Colonic mucosa (tissue), 4 donors: ENCODE data around the gene CEP43. TPM values are rescaled to one million over a fixed set of nuclear protein-coding genes. Genes with fewer than 3 reads are reported as not detected.

ENCODE experiments used
- DNase-seq: peaks from one replicate; pipeline ENCODE4 v3.0.0-alpha.2; 2020
- H3K27ac ChIP-seq: fragments of 200-600 bp; one replicate; pipeline ENCODE4 v1.8.0; 2021
- H3K27me3 ChIP-seq: fragments of 200-600 bp; one replicate; pipeline ENCODE4 v1.8.0; 2021
- H3K36me3 ChIP-seq: fragments of 200-600 bp; one replicate; pipeline ENCODE4 v1.8.0; 2021
- H3K4me1 ChIP-seq: fragments of 200-600 bp; one replicate; pipeline ENCODE4 v1.8.0; 2021; ENCODE audit warnings: mild to moderate bottlenecking
- H3K4me3 ChIP-seq: fragments of 200-600 bp; one replicate; pipeline ENCODE4 v1.8.0; 2021
- H3K9ac ChIP-seq, 2 donors: one replicate each; pipeline ENCODE4 v1.7.0; 2013; ENCODE audit warnings: control low read depth in 2 of 2, low read depth in 2 of 2, low read length in 2 of 2
- H3K9me3 ChIP-seq: fragments of 200-600 bp; one replicate; pipeline ENCODE4 v1.8.0; 2021
- intact Hi-C: fragments of 100-400 bp; cut with DNase I; formaldehyde crosslinking; loops from one replicate; pipeline ENCODE4 v1.14.1; 2022
- total RNA-seq, 2 donors: library from RNA; stranded (reverse); fragmentation: NEBNext Ultra II Directional in 1 of 2; extraction: Animal tissue kit (Norgen Biotek cat#: 25700) in 1 of 2; gene quantifications; one replicate each; pipeline ENCODE4 v1.2.1, GENCODE V29; 2021
- TF ChIP-seq, protein P1 (sequence below): fragments of 200-600 bp; IDR thresholded peaks from one replicate; pipeline ENCODE4 v1.8.0; 2022; ENCODE audit warnings: antibody characterized with exemption, mild to moderate bottlenecking
- donor health status: healthy.
- donor health status: DM: no; HTN: no; CAD: no.
- donor health status: DM: no; HTN: no; CAD: no.

CEP43 gene
- total RNA-seq, 2 donors from 2014 or later, result 17.3 to 23.8 TPM

DNA sequence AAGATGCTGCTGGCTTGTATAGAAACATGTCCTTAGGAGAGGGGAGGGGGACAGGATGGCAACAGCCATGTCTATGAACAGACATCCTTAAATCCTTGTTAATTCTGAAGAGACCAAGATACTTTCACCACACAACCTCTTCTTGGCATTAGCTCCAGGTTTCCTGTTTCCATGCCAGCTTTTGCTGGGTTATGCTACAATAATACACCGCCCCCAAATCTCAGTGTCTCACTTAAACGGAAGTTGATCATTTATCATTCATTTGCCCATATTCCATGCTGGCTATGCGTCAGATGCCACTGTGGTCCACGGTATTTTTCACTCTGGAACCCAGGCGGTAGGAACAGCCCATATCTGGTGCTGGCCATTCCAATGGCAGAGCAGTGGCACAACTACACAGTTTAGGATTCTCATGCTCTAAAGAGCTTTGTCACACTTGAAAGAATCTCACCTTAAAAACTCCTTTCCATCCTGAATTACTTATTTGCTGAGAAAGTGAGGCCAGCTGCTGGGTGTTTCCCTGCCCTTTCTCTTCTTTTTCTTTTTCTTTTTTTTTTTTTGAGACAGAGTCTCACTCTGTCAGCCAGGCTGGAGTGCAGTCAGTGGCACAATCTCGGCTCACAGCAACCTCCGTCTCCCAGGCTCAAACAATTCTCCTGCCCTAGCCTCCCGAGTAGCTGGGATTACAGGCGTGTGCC is 39.1 kb upstream of the CEP43 start:
- intact Hi-C loops, result loop anchor here (5.0 kb wide), 1 partner anchor 37 kb away; the partner anchor contains the start of gene CEP43
- DNase-seq, result no peak
- no peaks in the 10 kb centered on the region for H3K36me3 ChIP-seq
- no peak overlapping the region for H3K9ac ChIP-seq
- H3K4me3 ChIP-seq, result no peak overlapping the region
- H3K9me3 ChIP-seq, result no peaks in the 10 kb centered on the region
- peak overlapping the region; percentile 67 for H3K27ac ChIP-seq
- no peaks in the 10 kb centered on the region for H3K27me3 ChIP-seq
- TF ChIP-seq, protein P1, sequence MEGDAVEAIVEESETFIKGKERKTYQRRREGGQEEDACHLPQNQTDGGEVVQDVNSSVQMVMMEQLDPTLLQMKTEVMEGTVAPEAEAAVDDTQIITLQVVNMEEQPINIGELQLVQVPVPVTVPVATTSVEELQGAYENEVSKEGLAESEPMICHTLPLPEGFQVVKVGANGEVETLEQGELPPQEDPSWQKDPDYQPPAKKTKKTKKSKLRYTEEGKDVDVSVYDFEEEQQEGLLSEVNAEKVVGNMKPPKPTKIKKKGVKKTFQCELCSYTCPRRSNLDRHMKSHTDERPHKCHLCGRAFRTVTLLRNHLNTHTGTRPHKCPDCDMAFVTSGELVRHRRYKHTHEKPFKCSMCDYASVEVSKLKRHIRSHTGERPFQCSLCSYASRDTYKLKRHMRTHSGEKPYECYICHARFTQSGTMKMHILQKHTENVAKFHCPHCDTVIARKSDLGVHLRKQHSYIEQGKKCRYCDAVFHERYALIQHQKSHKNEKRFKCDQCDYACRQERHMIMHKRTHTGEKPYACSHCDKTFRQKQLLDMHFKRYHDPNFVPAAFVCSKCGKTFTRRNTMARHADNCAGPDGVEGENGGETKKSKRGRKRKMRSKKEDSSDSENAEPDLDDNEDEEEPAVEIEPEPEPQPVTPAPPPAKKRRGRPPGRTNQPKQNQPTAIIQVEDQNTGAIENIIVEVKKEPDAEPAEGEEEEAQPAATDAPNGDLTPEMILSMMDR, result no peak
- H3K4me1 ChIP-seq, result peaks cover 13% of the 10 kb centered on the region

DNA sequence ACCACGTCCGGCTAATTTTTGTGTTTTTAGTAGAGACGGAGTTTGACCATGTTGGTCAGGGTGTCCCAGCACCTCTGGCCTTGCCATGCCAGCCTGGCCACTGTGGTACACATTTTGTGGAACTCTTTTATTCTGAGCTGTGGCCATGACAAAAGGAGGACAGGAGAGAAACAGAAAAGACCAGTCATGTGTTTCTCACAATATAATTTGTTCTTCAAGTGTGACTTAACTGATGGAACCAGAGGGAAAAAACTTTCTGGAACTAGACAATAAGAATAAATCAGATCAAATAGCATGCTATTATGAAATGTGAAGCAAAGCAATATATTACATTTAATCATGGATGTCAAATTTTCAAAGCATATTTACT is 38.6 kb upstream of the CEP43 start:
- Histone ChIP-seq H3K27me3 (no peaks in the 10 kb centered on the region), H3K27ac (no peak overlapping the region), H3K4me1 (peaks cover 13% of the 10 kb centered on the region), H3K36me3 (no peaks in the 10 kb centered on the region), H3K9ac (no peak overlapping the region), H3K9me3 (no peaks in the 10 kb centered on the region), H3K4me3 (no peak overlapping the region)
- TF ChIP-seq, protein P1, result no peak
- intact Hi-C loops, result no loop called here
- DNase-seq, result peak; percentile 13

DNA sequence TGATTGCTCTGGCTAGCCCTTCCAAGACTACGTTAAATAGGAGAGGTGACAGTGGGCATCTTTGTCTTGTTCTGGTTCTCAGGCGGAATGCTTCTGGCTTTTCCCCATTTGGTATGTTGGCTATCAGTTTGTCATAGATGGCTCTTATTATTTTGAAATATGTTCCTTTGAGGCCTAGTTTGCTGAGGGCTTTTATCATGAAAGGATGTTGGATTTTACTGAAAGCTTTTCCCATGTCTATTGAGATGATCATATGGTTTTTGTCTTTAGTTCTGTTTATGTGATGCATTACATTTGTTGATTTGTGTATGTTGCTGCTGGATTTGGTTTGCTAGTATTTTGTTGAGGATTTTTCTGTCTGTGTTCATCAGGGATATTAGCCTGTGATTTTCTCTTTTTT is 32.9 kb upstream of the CEP43 start:
- H3K4me1 ChIP-seq, result no peaks in the 10 kb centered on the region
- intact Hi-C loops, result no loop called here

DNA sequence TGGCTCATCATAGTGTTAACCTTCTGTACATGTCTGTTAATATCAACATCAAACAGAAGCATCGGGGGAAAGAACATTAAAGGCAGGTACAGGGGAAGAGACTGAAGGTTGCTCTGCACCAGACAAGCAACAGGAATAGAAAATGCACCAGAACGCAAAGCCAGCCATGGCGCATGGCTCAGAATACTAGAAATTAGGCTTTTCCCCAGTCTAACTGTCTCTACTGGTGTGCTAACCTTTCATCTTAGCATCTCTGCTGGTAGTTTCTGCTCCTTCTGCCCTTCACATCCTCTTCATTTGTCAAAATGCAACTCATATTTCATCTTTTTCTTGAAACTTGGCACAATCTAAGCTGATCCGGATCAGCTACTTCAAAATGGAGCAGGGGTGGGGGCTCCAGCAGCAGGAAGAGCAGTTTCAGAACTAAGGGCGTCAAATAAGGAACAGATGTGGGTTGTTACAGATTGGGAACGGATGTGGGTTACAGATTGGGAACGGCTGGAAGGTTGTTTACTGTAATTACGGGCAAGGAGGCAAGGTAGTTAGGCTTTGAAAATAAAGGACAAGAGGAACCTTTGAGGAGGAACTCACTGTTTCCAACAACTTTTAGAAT is 29.7 kb upstream of the CEP43 start:
- no peak overlapping the region for H3K4me3 ChIP-seq
- TF ChIP-seq, protein P1, result no peak
- H3K36me3 ChIP-seq, result no peaks in the 10 kb centered on the region
- intact Hi-C loops, result no loop called here
- no peaks in the 10 kb centered on the region for H3K27me3 ChIP-seq
- no peaks in the 10 kb centered on the region for H3K4me1 ChIP-seq
- no peak overlapping the region for H3K27ac ChIP-seq
- DNase-seq, result no peak
- H3K9me3 ChIP-seq, result no peaks in the 10 kb centered on the region
- no peak overlapping the region for H3K9ac ChIP-seq

More for the DNA sequence above, 32.9 kb upstream of the CEP43 start:
- Histone ChIP-seq H3K36me3 (no peaks in the 10 kb centered on the region), H3K9ac (no peak overlapping the region), H3K27me3 (no peaks in the 10 kb centered on the region), H3K9me3 (no peaks in the 10 kb centered on the region), H3K4me3 (no peak overlapping the region), H3K27ac (no peak overlapping the region)
- no peak for DNase-seq
- TF ChIP-seq, protein P1, result no peak

DNA sequence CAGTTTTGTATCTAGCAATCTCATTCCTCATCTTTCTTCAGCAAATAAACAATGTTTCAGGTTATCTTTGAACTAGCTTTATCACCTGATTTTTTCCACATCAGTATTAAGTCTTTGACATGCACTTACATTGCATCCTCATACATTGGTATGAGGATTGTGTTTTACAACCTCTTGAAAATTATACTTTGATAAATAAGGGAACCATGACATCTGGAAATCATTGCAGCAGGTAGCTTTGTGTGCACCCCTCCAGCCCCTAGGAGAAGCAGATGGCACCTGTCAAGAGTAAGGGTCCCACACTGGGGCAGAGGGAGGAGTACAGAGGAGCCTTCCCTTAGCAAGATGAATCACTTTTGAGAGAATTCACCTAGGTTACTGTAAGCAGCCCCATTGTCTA is 29.1 kb upstream of the CEP43 start:
- no peak for DNase-seq
- intact Hi-C loops, result no loop called here
- TF ChIP-seq, protein P1, result no peak

More for the DNA sequence above, 29.1 kb upstream of the CEP43 start:
- H3K36me3 ChIP-seq, result no peaks in the 10 kb centered on the region
- no peak overlapping the region for H3K4me3 ChIP-seq
- H3K9me3 ChIP-seq, result no peaks in the 10 kb centered on the region
- no peak overlapping the region for H3K9ac ChIP-seq
- no peak overlapping the region for H3K27ac ChIP-seq
- no peaks in the 10 kb centered on the region for H3K4me1 ChIP-seq
- no peaks in the 10 kb centered on the region for H3K27me3 ChIP-seq
